Endothelial cell of umbilical vein (primary cell): ENCODE measurements around the gene CPNE9. TPM values are rescaled to one million over a fixed set of nuclear protein-coding genes. Genes with fewer than 3 reads are reported as not detected.

Experiments
- BruUV-seq: library from RNA; stranded (reverse); fragments of 400-500 nt; replicated peaks from 2 replicates; lab custom pipeline; 2021; lab: Mats Ljungman, UMichigan
- CTCF ChIA-PET: fragments of 300-600, 350-600 bp; sonication (Branson Sonifier 250); formaldehyde crosslinking; loops from one replicate; lab custom pipeline; 2021; ENCODE audit warnings: antibody characterized with exemption, inconsistent platforms; lab: Charles Lee
- POLR2A ChIA-PET: fragments of 300-600, 350-600 bp; sonication (Branson Sonifier 250); formaldehyde crosslinking; loops from one replicate; lab custom pipeline; 2021; ENCODE audit warnings: antibody characterized with exemption, inconsistent platforms; lab: Charles Lee
- DNase-seq: peaks from one replicate; pipeline ENCODE4 v3.0.0-alpha.2; 2011; ENCODE audit warnings: low read depth, low spot score
- FAIRE-seq: peaks from 2 replicates; lab custom pipeline; 2011; peaks lifted over from hg19 to GRCh38; lab: Jason Lieb, UNC
- H2AFZ ChIP-seq: 2 replicates; pipeline ENCODE4 v1.6.0; 2012; ENCODE audit warnings: low read depth, low read length, control low read depth, inconsistent platforms
- H3K27ac ChIP-seq: 2 replicates; pipeline ENCODE4 v1.5.1; 2011; ENCODE audit warnings: low read depth, mild to moderate bottlenecking, control low read depth, low read length, moderate library complexity; ENCODE audit not compliant: insufficient read depth
- H3K27me3 ChIP-seq, 2 experiments: 2 replicates each; pipeline versions ENCODE4 v1.6.0 to v1.6.1; 2011; ENCODE audit warnings: low read length in 2 of 2, mixed read lengths in 1 of 2; ENCODE audit not compliant: control insufficient read depth in 2 of 2, insufficient read depth in 2 of 2
- H3K36me3 ChIP-seq, 2 experiments: 2 replicates in 1 of 2; 3 replicates in 1 of 2; pipeline ENCODE4 v1.5.1; 2011; ENCODE audit warnings: low read length in 2 of 2, mild to moderate bottlenecking in 1 of 2, moderate library complexity in 1 of 2; ENCODE audit not compliant: control insufficient read depth in 2 of 2, insufficient read depth in 2 of 2; ENCODE audit errors: extremely low read depth in 1 of 2
- H3K4me1 ChIP-seq: 3 replicates; pipeline ENCODE4 v1.5.1; 2011; ENCODE audit warnings: mild to moderate bottlenecking, low read length; ENCODE audit not compliant: control insufficient read depth, insufficient read depth; ENCODE audit errors: extremely low read depth
- H3K4me2 ChIP-seq: 2 replicates; pipeline ENCODE4 v1.6.1; 2011; ENCODE audit warnings: low read length, control low read depth, mixed read lengths; ENCODE audit not compliant: insufficient read depth
- H3K4me3 ChIP-seq, 3 experiments: fragments of 200-600 bp in 1 of 3; sonication (generic), shearing (Covaris generic) in 1 of 3; replicated peaks in 1 of 3; 2 replicates each; pipeline ENCODE4 v1.5.1; 2011 to 2016; ENCODE audit warnings: control low read depth in 3 of 3, low read length in 3 of 3, mild to moderate bottlenecking in 2 of 3, inconsistent platforms in 1 of 3, low read depth in 1 of 3, moderate library complexity in 1 of 3; ENCODE audit not compliant: insufficient read depth in 1 of 3
- H3K79me2 ChIP-seq: 2 replicates; pipeline ENCODE4 v1.6.0; 2012; ENCODE audit warnings: low read length, inconsistent platforms; ENCODE audit not compliant: control insufficient read depth, insufficient read depth
- H3K9ac ChIP-seq: replicated peaks from 2 replicates; pipeline ENCODE3; 2011; ENCODE audit warnings: low read length, control low read depth; ENCODE audit not compliant: insufficient read depth; ENCODE audit errors: extremely low read depth
- H3K9me1 ChIP-seq: replicated peaks from 3 replicates; pipeline ENCODE4 v1.6.0; 2011; ENCODE audit warnings: mild to moderate bottlenecking, low read length; ENCODE audit not compliant: control insufficient read depth, insufficient read depth; ENCODE audit errors: extremely low read depth
- H3K9me3 ChIP-seq: replicated peaks from 2 replicates; pipeline ENCODE4 v1.5.1; 2012; ENCODE audit warnings: low read length, inconsistent platforms; ENCODE audit not compliant: control insufficient read depth, insufficient read depth
- H4K20me1 ChIP-seq: replicated peaks from 2 replicates; pipeline ENCODE3; 2011; ENCODE audit warnings: mild to moderate bottlenecking, low read length; ENCODE audit not compliant: control insufficient read depth, insufficient read depth; ENCODE audit errors: extremely low read depth
- CTCF ChIP-seq, 2 donors: IDR thresholded peaks; 1 replicate in 1 of 2; 2 replicates in 1 of 2; pipeline ENCODE4 v1.5.1; 2011; ENCODE audit warnings: low read length in 2 of 2, mild to moderate bottlenecking in 2 of 2, moderate library complexity in 2 of 2, control low read depth in 1 of 2, inconsistent platforms in 1 of 2, low read depth in 1 of 2; ENCODE audit not compliant: insufficient read depth in 1 of 2; ENCODE audit errors: extremely low read depth in 1 of 2
- EZH2 ChIP-seq: IDR thresholded peaks from 2 replicates; pipeline ENCODE4 v1.6.1; 2012; ENCODE audit warnings: borderline replicate concordance, low read depth, mild to moderate bottlenecking, moderate library complexity, low read length, inconsistent platforms; ENCODE audit not compliant: severe bottlenecking
- FOS ChIP-seq: IDR thresholded peaks from 2 replicates; pipeline ENCODE4 v1.6.1; 2011; ENCODE audit warnings: mild to moderate bottlenecking, low read length, moderate library complexity, borderline replicate concordance; ENCODE audit not compliant: insufficient read depth
- GATA2 ChIP-seq: IDR thresholded peaks from 2 replicates; pipeline ENCODE4 v1.7.0; 2011; ENCODE audit warnings: low read depth, mild to moderate bottlenecking, moderate library complexity, mixed read lengths, low read length; ENCODE audit not compliant: insufficient read length, insufficient read depth
- JUN ChIP-seq: IDR thresholded peaks from 2 replicates; pipeline ENCODE4 v1.6.1; 2011; ENCODE audit warnings: borderline replicate concordance, low read depth; ENCODE audit not compliant: insufficient read length, insufficient read depth
- MAX ChIP-seq: IDR thresholded peaks from 2 replicates; pipeline ENCODE4 v1.6.1; 2011; ENCODE audit not compliant: insufficient read depth, insufficient read length
- MYC ChIP-seq: IDR thresholded peaks from one replicate; pipeline ENCODE4 v1.6.1; 2011; ENCODE audit warnings: mild to moderate bottlenecking, low read depth, low read length
- POLR2A ChIP-seq: IDR thresholded peaks from 2 replicates; pipeline ENCODE4 v1.6.1; 2012; ENCODE audit warnings: low read depth, mild to moderate bottlenecking, control low read depth, low read length
- POLR2AphosphoS5 ChIP-seq: IDR thresholded peaks from 2 replicates; pipeline ENCODE4 v1.6.1; 2012; ENCODE audit warnings: low read depth, mild to moderate bottlenecking, control low read depth, low read length, moderate library complexity; ENCODE audit not compliant: insufficient read depth
- dilution Hi-C: fragments of 300-500 bp; cut with MboI; formaldehyde crosslinking; loops from one replicate; pipeline ENCODE4 v1.15.0; 2019; ENCODE audit warnings: low sequenced_read_pairs; ENCODE audit not compliant: extremely low pct_ligation_motif_present
- intact Hi-C: fragments of 100-400 bp; cut with micrococcal nuclease; formaldehyde crosslinking; loops from one replicate; pipeline ENCODE4 v1.10.0; 2022
- polyA plus RNA-seq, 4 experiments: library from polyadenylated mRNA; depleted of rRNA in 3 of 4; stranded (reverse) in 3 of 4; unstranded in 1 of 4; fragments of >200 nt; gene quantifications; 2 replicates each; pipeline versions ENCODE4 v1.2.1 to v1.2.3, GENCODE V29; 2011 to 2012; ENCODE audit warnings: missing spikeins in 1 of 4
- total RNA-seq: library from RNA; stranded (reverse); gene quantifications from 2 replicates; pipeline ENCODE4 v1.2.3, GENCODE V29; 2021

CPNE9 gene
- total and polyA plus RNA-seq, 2 donors (not counting 3 experiments of a cell fraction or from before 2014, with no cell fraction given), result not detected

GRCh38 chr3:9664119-9664751, 39.4 kb upstream of the CPNE9 start:
- Histone ChIP-seq H3K4me3 (no peak overlapping the region), H3K9ac (no peak overlapping the region), H4K20me1 (no peaks in the 10 kb centered on the region), H3K9me3 (no peaks in the 10 kb centered on the region), H3K27ac (no peak overlapping the region), H3K27me3 (no peaks in the 10 kb centered on the region), H3K36me3 (peaks cover 15 to 17% of the 10 kb centered on the region in 2 experiments), H3K79me2 (no peaks in the 10 kb centered on the region), H2AFZ (no peak overlapping the region), H3K4me2 (no peak overlapping the region), H3K4me1 (no peaks in the 10 kb centered on the region), H3K9me1 (no peaks in the 10 kb centered on the region)
- ChIA-PET CTCF (no interaction called here), POLR2A (no interaction called here)
- TF ChIP-seq FOS, result no peak
- TF ChIP-seq JUN, result no peak
- TF ChIP-seq EZH2, result no peak
- TF ChIP-seq GATA2, result no peak
- no peak for TF ChIP-seq POLR2A
- TF ChIP-seq CTCF (IDR thresholded peaks at IDR 0.05; ENCODE audit: extremely low read depth in 1 of 2, insufficient read depth in 1 of 2, low read depth in 1 of 2, low read length in 2 of 2), result no peak
- no peak for TF ChIP-seq POLR2AphosphoS5
- TF ChIP-seq MYC, result no peak
- no peak for TF ChIP-seq MAX
- no TSS peak for BruUV-seq
- dilution Hi-C loops (no loop called here), intact Hi-C loops (no loop called here)
- FAIRE-seq (no peak), DNase-seq (no peak)
